Vagina (tissue), 2 donors: ENCODE measurements around the gene CRMP1.

Experiments used
- CTCF ChIP-seq, 3 experiments: fragments of 450-650 bp in 2 of 3; fragments of 200-600 bp in 1 of 3; sonication (generic) in 1 of 3; IDR thresholded peaks; one replicate each; pipeline ENCODE4 v1.5.1; 2017 to 2019; ENCODE audit warnings: antibody characterized with exemption in 3 of 3, mild to moderate bottlenecking in 2 of 3, moderate library complexity in 2 of 3
- POLR2A ChIP-seq, 2 donors: fragments of 450-650 bp; IDR thresholded peaks; one replicate each; pipeline ENCODE4 v1.6.1; 2017; ENCODE audit warnings: antibody characterized with exemption in 2 of 2, mild to moderate bottlenecking in 2 of 2, moderate library complexity in 2 of 2
- POLR2AphosphoS5 ChIP-seq, 2 donors: sonication (generic); formaldehyde crosslinking; IDR thresholded peaks; one replicate each; pipeline ENCODE4 v1.9.0; 2017; ENCODE audit warnings: antibody characterized with exemption in 2 of 2, mild to moderate bottlenecking in 2 of 2, low read depth in 1 of 2; ENCODE audit not compliant: insufficient read depth in 1 of 2

DNA sequence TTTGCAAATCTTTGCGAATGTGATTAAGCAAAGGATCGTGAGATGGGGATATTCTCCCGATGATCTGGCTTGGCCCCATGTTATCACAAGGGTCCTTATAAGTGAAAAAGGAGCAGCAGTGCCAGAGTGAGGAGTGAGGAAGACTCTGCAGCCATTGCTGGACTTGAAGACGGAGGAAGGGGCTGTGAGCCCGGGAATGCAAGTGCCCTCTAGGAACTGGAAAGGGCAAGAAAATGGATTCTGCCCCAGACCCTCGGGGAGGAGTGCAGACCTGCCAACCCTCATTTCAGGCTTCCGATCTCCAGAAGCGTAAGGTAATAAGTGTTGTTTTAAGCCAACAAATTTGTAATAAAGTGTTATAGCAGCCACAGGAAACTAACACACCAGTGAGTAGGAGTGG is 105.6 kb downstream of the CRMP1 start:
- TF ChIP-seq CTCF (IDR thresholded peaks at IDR 0.05) (no peak), POLR2AphosphoS5 (IDR thresholded peaks at IDR 0.05; ENCODE audit: insufficient read depth in 1 of 2, low read depth in 1 of 2) (no peak), POLR2A (IDR thresholded peaks at IDR 0.05) (no peak)
